IPS-15b (cell line): ENCODE data around the gene IGF2BP3.

Experiments used
- H3K27me3 ChIP-seq: one replicate; pipeline ENCODE4 v1.6.1; 2013; ENCODE audit warnings: low read length; ENCODE audit not compliant: control insufficient read depth, insufficient read depth
- H3K36me3 ChIP-seq: one replicate; pipeline ENCODE4 v1.6.1; 2013; ENCODE audit warnings: low read length; ENCODE audit not compliant: control insufficient read depth, insufficient read depth
- H3K4me1 ChIP-seq: one replicate; pipeline ENCODE4 v1.6.1; 2013; ENCODE audit warnings: mild to moderate bottlenecking, low read length; ENCODE audit not compliant: control insufficient read depth, insufficient read depth
- H3K4me3 ChIP-seq: one replicate; pipeline ENCODE4 v1.5.1; 2013; ENCODE audit warnings: low read depth, low read length
- H3K9ac ChIP-seq: one replicate; pipeline ENCODE4 v1.6.1; 2013; ENCODE audit warnings: low read depth, mild to moderate bottlenecking, low read length
- H3K9me3 ChIP-seq: one replicate; pipeline ENCODE4 v1.6.1; 2013; ENCODE audit warnings: mild to moderate bottlenecking, low read length; ENCODE audit not compliant: control insufficient read depth, insufficient read depth

Gene IGF2BP3

DNA sequence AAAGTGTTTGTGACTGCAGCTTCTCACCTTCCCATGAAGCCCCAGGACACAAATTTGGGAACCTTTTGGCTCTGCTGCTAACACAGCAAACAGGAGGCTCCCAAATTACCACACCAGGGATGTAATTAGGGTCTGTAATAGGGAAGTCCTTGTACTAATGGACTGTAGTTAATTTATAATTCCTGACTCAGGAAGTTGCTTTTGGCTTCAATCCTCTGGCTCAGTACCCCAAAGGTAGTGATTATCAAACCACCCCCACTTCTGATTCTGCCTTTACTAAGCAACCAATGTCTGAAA is 174.9 kb downstream of the IGF2BP3 start:
- Histone ChIP-seq H3K4me1 (no peaks in the 10 kb centered on the region), H3K27me3 (no peaks in the 10 kb centered on the region), H3K9ac (no peak overlapping the region), H3K4me3 (no peak overlapping the region), H3K9me3 (no peaks in the 10 kb centered on the region), H3K36me3 (peaks cover 3% of the 10 kb centered on the region)

GRCh38 chr7:23294549-23295400 is 175.5 kb downstream of the IGF2BP3 start:
- H3K27me3 ChIP-seq, result no peaks in the 10 kb centered on the region
- H3K4me1 ChIP-seq, result no peaks in the 10 kb centered on the region
- peaks cover 3% of the 10 kb centered on the region for H3K36me3 ChIP-seq
- H3K4me3 ChIP-seq, result no peak overlapping the region
- H3K9me3 ChIP-seq, result no peaks in the 10 kb centered on the region
- H3K9ac ChIP-seq, result no peak overlapping the region

- Histone ChIP-seq H3K4me3 (no peak overlapping the region), H3K36me3 (no peaks in the 10 kb centered on the region), H3K27me3 (no peaks in the 10 kb centered on the region), H3K9me3 (no peaks in the 10 kb centered on the region), H3K4me1 (no peaks in the 10 kb centered on the region), H3K9ac (no peak overlapping the region)
Measured at GRCh38 chr7:23293500-23294073, 176.7 kb downstream of the IGF2BP3 start.

DNA sequence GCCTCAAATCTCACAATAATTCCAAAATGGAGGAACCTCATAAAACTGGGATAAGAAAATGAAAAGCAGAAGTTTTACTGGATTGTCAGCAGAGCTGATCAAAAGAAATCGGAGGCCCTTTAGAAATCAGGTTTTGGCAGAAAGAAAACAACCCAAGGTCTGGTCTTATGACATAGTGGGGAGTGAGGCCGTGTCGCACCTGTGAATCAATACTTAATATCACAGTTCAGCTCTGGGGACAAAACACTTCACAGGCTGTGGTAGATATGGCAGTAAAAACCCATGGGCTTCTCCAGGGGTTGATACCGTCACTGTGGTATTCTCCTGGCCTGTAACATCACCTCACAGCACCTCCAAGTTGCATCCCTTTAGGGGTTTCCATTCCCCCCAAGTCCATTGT is 177.7 kb downstream of the IGF2BP3 start:
- peaks cover 2% of the 10 kb centered on the region for H3K4me1 ChIP-seq

GRCh38 chr7:23291957-23292560 is 178.2 kb downstream of the IGF2BP3 start:
- H3K9ac ChIP-seq, result no peak overlapping the region
- H3K4me1 ChIP-seq, result peaks cover 3% of the 10 kb centered on the region
- no peak overlapping the region for H3K4me3 ChIP-seq
- no peaks in the 10 kb centered on the region for H3K9me3 ChIP-seq
- H3K27me3 ChIP-seq, result no peaks in the 10 kb centered on the region
- H3K36me3 ChIP-seq, result no peaks in the 10 kb centered on the region

More for the DNA sequence above, 177.7 kb downstream of the IGF2BP3 start:
- Histone ChIP-seq H3K27me3 (no peaks in the 10 kb centered on the region), H3K4me3 (no peak overlapping the region), H3K9me3 (no peaks in the 10 kb centered on the region), H3K9ac (no peak overlapping the region), H3K36me3 (no peaks in the 10 kb centered on the region)

GRCh38 chr7:23290993-23291392 is 179.3 kb downstream of the IGF2BP3 start:
- Histone ChIP-seq H3K4me3 (no peak overlapping the region), H3K9me3 (no peaks in the 10 kb centered on the region), H3K27me3 (no peaks in the 10 kb centered on the region), H3K4me1 (peaks cover 3% of the 10 kb centered on the region), H3K36me3 (no peaks in the 10 kb centered on the region), H3K9ac (no peak overlapping the region)

DNA sequence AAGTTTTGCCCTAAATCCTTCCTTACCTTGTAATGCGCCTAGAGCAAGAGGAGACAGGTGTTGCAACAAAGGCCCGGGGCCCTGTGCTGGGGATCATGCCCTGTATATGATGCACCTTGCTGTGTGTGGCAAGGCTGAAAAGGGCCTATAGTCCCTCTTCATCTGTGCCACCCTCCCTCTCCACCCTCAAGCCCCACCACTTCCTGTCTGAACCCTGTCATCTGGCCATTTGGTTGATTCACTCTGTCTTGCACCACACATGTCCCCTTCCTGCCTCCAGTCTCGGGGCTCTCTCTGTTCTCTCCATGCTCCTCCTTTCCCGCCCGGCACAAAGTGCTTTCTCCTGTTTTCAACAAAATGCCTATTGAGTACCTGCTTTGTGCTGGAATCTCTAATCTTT is 182.7 kb downstream of the IGF2BP3 start:
- no peaks in the 10 kb centered on the region for H3K9me3 ChIP-seq
- no peaks in the 10 kb centered on the region for H3K36me3 ChIP-seq
- no peak overlapping the region for H3K9ac ChIP-seq
- H3K4me1 ChIP-seq, result peaks cover 3% of the 10 kb centered on the region
- no peak overlapping the region for H3K4me3 ChIP-seq
- no peaks in the 10 kb centered on the region for H3K27me3 ChIP-seq

GRCh38 chr7:23285657-23286646 is 184.3 kb downstream of the IGF2BP3 start:
- Histone ChIP-seq H3K4me3 (no peak overlapping the region), H3K9me3 (no peaks in the 10 kb centered on the region), H3K9ac (no peak overlapping the region), H3K4me1 (peaks cover 3% of the 10 kb centered on the region), H3K27me3 (no peaks in the 10 kb centered on the region), H3K36me3 (no peaks in the 10 kb centered on the region)

DNA sequence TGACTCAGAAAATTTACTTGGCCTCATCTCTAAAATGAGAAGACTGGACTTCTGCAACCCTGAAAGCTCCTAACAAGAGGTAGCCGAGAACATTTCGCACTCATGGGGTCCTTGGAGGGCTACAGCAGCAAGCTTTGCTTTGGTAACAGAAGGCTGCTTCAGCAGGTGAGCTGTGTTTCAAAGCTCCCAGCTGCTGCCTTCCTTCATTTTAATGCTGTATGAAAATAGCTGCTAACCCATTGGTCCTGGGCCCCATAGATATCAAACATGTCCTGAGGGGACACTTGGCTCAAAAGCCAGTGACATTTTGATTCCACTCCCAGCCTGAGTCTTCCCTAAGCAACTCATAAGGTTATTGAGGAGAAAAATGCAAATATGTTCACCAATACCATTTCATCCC is 185.4 kb downstream of the IGF2BP3 start:
- Histone ChIP-seq H3K9ac (no peak overlapping the region), H3K4me1 (peaks cover 3% of the 10 kb centered on the region), H3K4me3 (no peak overlapping the region), H3K36me3 (no peaks in the 10 kb centered on the region), H3K9me3 (no peaks in the 10 kb centered on the region), H3K27me3 (no peaks in the 10 kb centered on the region)

DNA sequence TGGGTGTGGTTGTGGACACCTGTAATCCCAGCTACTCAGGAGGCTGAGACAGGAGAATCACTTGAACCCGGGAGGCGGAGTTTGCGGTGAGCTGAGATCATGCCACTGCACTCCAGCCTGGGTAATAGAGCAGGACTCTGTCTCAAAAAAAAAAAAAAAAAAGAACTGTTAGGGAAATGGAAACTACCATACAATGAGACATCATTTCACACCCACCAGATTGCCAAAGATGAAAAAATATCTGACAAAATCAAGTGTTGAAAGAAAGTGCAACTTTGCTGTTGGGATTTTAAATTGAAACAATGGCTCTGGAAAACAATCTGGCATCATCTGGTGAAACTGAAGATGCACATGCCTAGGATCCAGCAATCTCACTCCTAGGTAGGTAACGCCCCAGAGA is 187.2 kb downstream of the IGF2BP3 start:
- Histone ChIP-seq H3K4me3 (no peak overlapping the region), H3K9me3 (no peaks in the 10 kb centered on the region), H3K4me1 (peaks cover 3% of the 10 kb centered on the region), H3K27me3 (no peaks in the 10 kb centered on the region), H3K36me3 (no peaks in the 10 kb centered on the region), H3K9ac (no peak overlapping the region)

DNA sequence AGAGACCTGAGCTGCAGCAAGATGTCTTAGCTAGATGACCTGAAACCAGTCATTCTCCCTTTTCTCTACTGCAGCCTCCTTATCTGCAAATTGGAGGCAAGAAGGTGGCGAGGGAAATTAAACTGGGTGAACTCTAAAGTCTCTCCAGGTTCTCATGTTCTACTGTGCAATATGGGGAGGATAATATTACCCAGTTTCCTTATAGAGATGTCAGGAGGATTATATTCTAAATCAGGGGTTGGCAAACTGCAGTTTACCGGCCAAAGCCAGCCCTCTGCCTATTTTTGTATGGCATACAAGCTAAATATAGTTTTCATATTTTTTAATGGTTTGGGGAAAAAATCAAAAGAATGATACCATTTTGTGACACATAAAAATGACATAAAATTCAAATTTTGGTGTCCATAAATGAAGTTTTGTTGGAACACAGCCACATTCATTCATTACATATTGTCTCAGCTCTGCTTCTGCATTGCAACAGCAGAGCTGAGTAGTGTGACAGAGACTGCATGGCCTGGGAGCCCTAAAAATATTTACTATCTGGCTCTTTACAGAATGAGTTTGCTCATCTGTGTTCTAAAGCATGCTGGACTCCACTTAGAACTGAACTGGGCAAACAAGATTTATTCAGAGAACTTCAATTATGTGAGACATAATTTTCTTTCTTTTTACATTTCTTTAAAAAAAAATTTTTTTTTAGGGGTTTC is 190.3 kb downstream of the IGF2BP3 start:
- Histone ChIP-seq H3K9ac (no peak overlapping the region), H3K4me1 (no peaks in the 10 kb centered on the region), H3K36me3 (no peaks in the 10 kb centered on the region), H3K27me3 (no peaks in the 10 kb centered on the region), H3K9me3 (no peaks in the 10 kb centered on the region), H3K4me3 (no peak overlapping the region)
